Left lobe of liver (tissue), 2 donors: Measurements from ENCODE around the gene TMEM108. TPM values are rescaled to one million over a fixed set of nuclear protein-coding genes. Genes with fewer than 3 reads are reported as not detected.

Experiments
- ATAC-seq: fragments of 200-7000 bp; cut with Tn5 transposase; one replicate; pipeline ENCODE4 v1.9.1; 2020; ENCODE audit warnings: mild to moderate bottlenecking, moderate library complexity
- DNase-seq: peaks from one replicate; pipeline ENCODE4 v3.0.0-alpha.2; 2020; ENCODE audit warnings: low spot score
- total RNA-seq: library from RNA; stranded (reverse); gene quantifications from one replicate; pipeline ENCODE4 v1.2.1, GENCODE V29; 2021
- donor health status: DM: no; HTN: no; CAD: no; lungs with moderate emphysema.
- donor health status: DM: no; HTN: yes; CAD: no.

Gene TMEM108
- total RNA-seq, 1 donor from 2014 or later: not detected

- DNase-seq (no peak), ATAC-seq (no peak)
Observed at GRCh38 chr3:133445108-133445507, 406.9 kb downstream of the TMEM108 start.
